Measurements from ENCODE around the gene PRODH2. TPM values are rescaled to one million over a fixed set of nuclear protein-coding genes. Genes with fewer than 3 reads are reported as not detected.

Gene PRODH2
- polyA plus RNA-seq, 1 of the 3 experiments (the other 2 are of a cell fraction) = not detected

DNA sequence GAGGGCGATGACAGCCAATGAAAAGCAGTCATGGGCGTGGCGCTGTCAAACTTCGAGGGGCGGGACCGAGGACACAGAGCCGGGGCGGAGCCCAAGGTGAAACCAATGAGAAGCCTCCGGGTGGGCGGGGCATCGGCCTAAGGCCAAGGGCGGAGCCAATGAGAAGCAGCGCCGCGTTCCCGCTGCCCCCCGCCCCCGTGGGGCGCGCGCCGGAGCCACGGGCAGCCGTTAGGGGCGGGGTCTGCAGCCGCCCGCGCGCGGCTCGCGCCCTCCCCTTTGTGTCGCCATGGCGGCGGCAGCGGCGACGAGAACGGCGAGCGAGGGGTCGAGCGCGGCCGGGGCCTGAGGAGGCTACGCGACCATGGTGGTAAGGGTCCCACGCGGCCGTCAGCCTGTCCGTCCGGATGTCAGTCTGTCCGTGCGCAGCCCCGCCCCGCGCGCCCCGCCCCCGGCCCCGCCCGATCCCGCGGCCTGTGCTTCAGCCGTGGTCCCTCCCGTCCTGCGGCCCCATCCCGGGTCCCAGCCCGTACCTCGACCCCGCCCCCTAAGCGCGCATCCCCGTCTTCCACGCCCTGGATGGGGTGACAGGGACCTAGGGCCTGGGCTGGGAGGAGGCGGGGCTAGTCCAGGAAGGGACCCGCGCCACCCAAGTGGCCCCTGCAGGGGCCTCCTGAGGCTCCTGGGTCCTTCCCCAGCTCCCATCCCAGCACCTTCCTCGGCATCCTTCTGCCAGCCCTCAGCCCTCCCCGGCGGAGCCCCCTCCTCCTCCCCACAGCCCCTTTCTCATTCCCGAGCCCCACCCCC, 37.1 kb downstream of the PRODH2 start, which contains the start of gene ARHGAP33:
TSS of gene ARHGAP33 (plus strand) at position 267 of the 804 bp plus-strand sequence. CDS start at position 362, 95 bp downstream.
- ChIA-PET CTCF (interaction anchor here (1.0 kb wide), 1 partner anchor 10 kb away, joined by 3 read pairs; no protein-coding TSS in a partner anchor), POLR2A (interaction anchor here (0.5 kb wide), 1 partner anchor 64 kb away, joined by 4 read pairs; no protein-coding TSS in a partner anchor)
- Histone ChIP-seq H3K9me3 (no peaks in the 10 kb centered on the region), H3F3A (replicated peaks; ENCODE audit: insufficient read depth) (peaks cover 8% of the 10 kb centered on the region), H3K36me3 (replicated peaks in 1 of 2; ENCODE audit: control insufficient read depth in 1 of 2, insufficient read depth in 2 of 2, low read length in 1 of 2) (no peaks in the 10 kb centered on the region), H3K79me2 (ENCODE audit: insufficient read depth) (peaks cover 13% of the 10 kb centered on the region; the same call in 1 of the 2 replicates), H3K9ac (peak within 1 kb of the TSS; percentile 38; the same call in 1 of the 2 replicates), H3K4me3 (ENCODE audit: low read depth in 2 of 2, low read length in 1 of 2) (peak within 1 kb of the TSS; percentile 59 to 76), H3K4me2 (peak within 1 kb of the TSS; percentile 90), H3K27ac (ENCODE audit: low read depth in 2 of 2, low read length in 1 of 2) (no peak within 1 kb of the TSS), H3K4me1 (ENCODE audit: control insufficient read depth in 1 of 2, insufficient read depth in 2 of 2, low read depth in 1 of 2, low read length in 1 of 2) (peaks cover 0 to 12% of the 10 kb centered on the region in 2 experiments; a peak in 2 of 4 replicates), H3K9me2 (no peaks in the 10 kb centered on the region), H4K20me1 (ENCODE audit: insufficient read depth) (no peaks in the 10 kb centered on the region), H3K27me3 (ENCODE audit: insufficient read depth) (no peaks in the 10 kb centered on the region), H2AFZ (ENCODE audit: low read depth) (peak within 1 kb of the TSS; percentile 76; the same call in 1 of the 2 replicates)
- peak; percentile 99 for DNase-seq
- 3% methylated on average over 38 of the region's 82 CpGs for WGBS (ENCODE audit: low lambda C conversion rate)
- TF ChIP-seq, protein P1, sequence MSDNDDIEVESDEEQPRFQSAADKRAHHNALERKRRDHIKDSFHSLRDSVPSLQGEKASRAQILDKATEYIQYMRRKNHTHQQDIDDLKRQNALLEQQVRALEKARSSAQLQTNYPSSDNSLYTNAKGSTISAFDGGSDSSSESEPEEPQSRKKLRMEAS (IDR thresholded peaks at IDR 0.05; ENCODE audit: low read depth) = peak; percentile 45; the same call in 1 of the 2 replicates
- TF ChIP-seq CHD2 (IDR thresholded peaks at IDR 0.05; ENCODE audit: low read length, partially characterized antibody) = no peak
- TF ChIP-seq EZH2phosphoT487 (IDR thresholded peaks at IDR 0.05; ENCODE audit: borderline replicate concordance, low read depth) = no peak
- TF ChIP-seq, protein P2, sequence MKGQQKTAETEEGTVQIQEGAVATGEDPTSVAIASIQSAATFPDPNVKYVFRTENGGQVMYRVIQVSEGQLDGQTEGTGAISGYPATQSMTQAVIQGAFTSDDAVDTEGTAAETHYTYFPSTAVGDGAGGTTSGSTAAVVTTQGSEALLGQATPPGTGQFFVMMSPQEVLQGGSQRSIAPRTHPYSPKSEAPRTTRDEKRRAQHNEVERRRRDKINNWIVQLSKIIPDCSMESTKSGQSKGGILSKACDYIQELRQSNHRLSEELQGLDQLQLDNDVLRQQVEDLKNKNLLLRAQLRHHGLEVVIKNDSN (IDR thresholded peaks at IDR 0.05; ENCODE audit: borderline replicate concordance, low read depth) = no peak
- TF ChIP-seq FOSL2 (IDR thresholded peaks at IDR 0.05; ENCODE audit: borderline replicate concordance, low read depth) = no peak
- TF ChIP-seq GATA2 (CRISPR knock-in tag; IDR thresholded peaks at IDR 0.05) = no peak
- no peak for TF ChIP-seq GABPA (IDR thresholded peaks at IDR 0.05; ENCODE audit: low read depth)
- TF ChIP-seq, protein P3, sequence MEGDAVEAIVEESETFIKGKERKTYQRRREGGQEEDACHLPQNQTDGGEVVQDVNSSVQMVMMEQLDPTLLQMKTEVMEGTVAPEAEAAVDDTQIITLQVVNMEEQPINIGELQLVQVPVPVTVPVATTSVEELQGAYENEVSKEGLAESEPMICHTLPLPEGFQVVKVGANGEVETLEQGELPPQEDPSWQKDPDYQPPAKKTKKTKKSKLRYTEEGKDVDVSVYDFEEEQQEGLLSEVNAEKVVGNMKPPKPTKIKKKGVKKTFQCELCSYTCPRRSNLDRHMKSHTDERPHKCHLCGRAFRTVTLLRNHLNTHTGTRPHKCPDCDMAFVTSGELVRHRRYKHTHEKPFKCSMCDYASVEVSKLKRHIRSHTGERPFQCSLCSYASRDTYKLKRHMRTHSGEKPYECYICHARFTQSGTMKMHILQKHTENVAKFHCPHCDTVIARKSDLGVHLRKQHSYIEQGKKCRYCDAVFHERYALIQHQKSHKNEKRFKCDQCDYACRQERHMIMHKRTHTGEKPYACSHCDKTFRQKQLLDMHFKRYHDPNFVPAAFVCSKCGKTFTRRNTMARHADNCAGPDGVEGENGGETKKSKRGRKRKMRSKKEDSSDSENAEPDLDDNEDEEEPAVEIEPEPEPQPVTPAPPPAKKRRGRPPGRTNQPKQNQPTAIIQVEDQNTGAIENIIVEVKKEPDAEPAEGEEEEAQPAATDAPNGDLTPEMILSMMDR (IDR thresholded peaks at IDR 0.05) = no peak
- no peak for TF ChIP-seq TEAD4 (IDR thresholded peaks at IDR 0.05; ENCODE audit: borderline replicate concordance, insufficient read depth)
- no peak for TF ChIP-seq YY1 (IDR thresholded peaks at IDR 0.05; ENCODE audit: low read depth)
- TF ChIP-seq POLR2AphosphoS5 (IDR thresholded peaks at IDR 0.05; ENCODE audit: low read depth, low read length) = no peak
- TF ChIP-seq, protein P4, sequence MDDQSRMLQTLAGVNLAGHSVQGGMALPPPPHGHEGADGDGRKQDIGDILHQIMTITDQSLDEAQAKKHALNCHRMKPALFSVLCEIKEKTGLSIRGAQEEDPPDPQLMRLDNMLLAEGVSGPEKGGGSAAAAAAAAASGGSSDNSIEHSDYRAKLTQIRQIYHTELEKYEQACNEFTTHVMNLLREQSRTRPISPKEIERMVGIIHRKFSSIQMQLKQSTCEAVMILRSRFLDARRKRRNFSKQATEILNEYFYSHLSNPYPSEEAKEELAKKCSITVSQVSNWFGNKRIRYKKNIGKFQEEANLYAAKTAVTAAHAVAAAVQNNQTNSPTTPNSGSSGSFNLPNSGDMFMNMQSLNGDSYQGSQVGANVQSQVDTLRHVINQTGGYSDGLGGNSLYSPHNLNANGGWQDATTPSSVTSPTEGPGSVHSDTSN (IDR thresholded peaks at IDR 0.05) = peak; percentile 42; the same call in 1 of the 2 replicates
- TF ChIP-seq NRF1 (IDR thresholded peaks at IDR 0.05; ENCODE audit: low read depth, low read length) = no peak
- TF ChIP-seq RCOR1 (IDR thresholded peaks at IDR 0.05; ENCODE audit: low read length) = no peak
- peak; percentile 58; the same call in 1 of the 2 replicates for TF ChIP-seq RFX5 (IDR thresholded peaks at IDR 0.05; ENCODE audit: low read length)
- no peak for TF ChIP-seq NFIC (IDR thresholded peaks at IDR 0.05; ENCODE audit: borderline replicate concordance)
- TF ChIP-seq, protein P5, sequence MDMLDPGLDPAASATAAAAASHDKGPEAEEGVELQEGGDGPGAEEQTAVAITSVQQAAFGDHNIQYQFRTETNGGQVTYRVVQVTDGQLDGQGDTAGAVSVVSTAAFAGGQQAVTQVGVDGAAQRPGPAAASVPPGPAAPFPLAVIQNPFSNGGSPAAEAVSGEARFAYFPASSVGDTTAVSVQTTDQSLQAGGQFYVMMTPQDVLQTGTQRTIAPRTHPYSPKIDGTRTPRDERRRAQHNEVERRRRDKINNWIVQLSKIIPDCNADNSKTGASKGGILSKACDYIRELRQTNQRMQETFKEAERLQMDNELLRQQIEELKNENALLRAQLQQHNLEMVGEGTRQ (IDR thresholded peaks at IDR 0.05; ENCODE audit: borderline replicate concordance, low read depth, low read length) = no peak
- TF ChIP-seq, protein P6, sequence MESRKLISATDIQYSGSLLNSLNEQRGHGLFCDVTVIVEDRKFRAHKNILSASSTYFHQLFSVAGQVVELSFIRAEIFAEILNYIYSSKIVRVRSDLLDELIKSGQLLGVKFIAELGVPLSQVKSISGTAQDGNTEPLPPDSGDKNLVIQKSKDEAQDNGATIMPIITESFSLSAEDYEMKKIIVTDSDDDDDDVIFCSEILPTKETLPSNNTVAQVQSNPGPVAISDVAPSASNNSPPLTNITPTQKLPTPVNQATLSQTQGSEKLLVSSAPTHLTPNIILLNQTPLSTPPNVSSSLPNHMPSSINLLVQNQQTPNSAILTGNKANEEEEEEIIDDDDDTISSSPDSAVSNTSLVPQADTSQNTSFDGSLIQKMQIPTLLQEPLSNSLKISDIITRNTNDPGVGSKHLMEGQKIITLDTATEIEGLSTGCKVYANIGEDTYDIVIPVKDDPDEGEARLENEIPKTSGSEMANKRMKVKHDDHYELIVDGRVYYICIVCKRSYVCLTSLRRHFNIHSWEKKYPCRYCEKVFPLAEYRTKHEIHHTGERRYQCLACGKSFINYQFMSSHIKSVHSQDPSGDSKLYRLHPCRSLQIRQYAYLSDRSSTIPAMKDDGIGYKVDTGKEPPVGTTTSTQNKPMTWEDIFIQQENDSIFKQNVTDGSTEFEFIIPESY (IDR thresholded peaks at IDR 0.05; ENCODE audit: borderline replicate concordance, low read depth) = no peak
- no peak for TF ChIP-seq MEF2A (IDR thresholded peaks at IDR 0.05; ENCODE audit: borderline replicate concordance, low read depth)
- no peak for TF ChIP-seq EP300 (IDR thresholded peaks at IDR 0.05; ENCODE audit: borderline replicate concordance in 1 of 2, low read depth in 1 of 2, low read length in 1 of 2)

All from SK-N-SH (cell line).